RWPE2 (cell line): ENCODE measurements around the gene GHSR.

Experiments used
- ATAC-seq: fragments of 200-7000 bp; cut with Tn5 transposase; 3 replicates; pipeline ENCODE4 v1.9.1; 2021; ENCODE audit warnings: low read depth
- DNase-seq: peaks from one replicate; pipeline ENCODE4 v3.0.0-alpha.2; 2020; ENCODE audit warnings: low spot score
- H3K27ac ChIP-seq: fragments of 450-650 bp; 2 replicates; pipeline ENCODE4 v1.5.1; 2017; ENCODE audit warnings: mild to moderate bottlenecking; ENCODE audit not compliant: poor library complexity, severe bottlenecking
- H3K27me3 ChIP-seq: fragments of 250-450 bp; sonication (Bioruptor Pico); 2 replicates; pipeline ENCODE4 v1.5.1; 2021; ENCODE audit warnings: mild to moderate bottlenecking, moderate library complexity; ENCODE audit not compliant: insufficient read depth, poor library complexity, severe bottlenecking
- H3K36me3 ChIP-seq: fragments of 250-450 bp; sonication (Bioruptor Pico); 2 replicates; pipeline ENCODE4 v1.5.1; 2020; ENCODE audit warnings: low read depth, mild to moderate bottlenecking, moderate library complexity
- H3K4me1 ChIP-seq: fragments of 250-450 bp; sonication (Bioruptor Pico); 2 replicates; pipeline ENCODE4 v1.5.1; 2021; ENCODE audit warnings: mild to moderate bottlenecking, moderate library complexity; ENCODE audit not compliant: insufficient read depth, poor library complexity, severe bottlenecking
- H3K4me3 ChIP-seq: fragments of 250-450 bp; sonication (Bioruptor Pico); 2 replicates; pipeline ENCODE4 v1.5.1; 2021; ENCODE audit warnings: mild to moderate bottlenecking, moderate library complexity; ENCODE audit not compliant: severe bottlenecking
- H3K9me3 ChIP-seq: fragments of 250-450 bp; sonication (Bioruptor Pico); 2 replicates; pipeline ENCODE4 v1.5.1; 2021; ENCODE audit warnings: mild to moderate bottlenecking, moderate library complexity; ENCODE audit not compliant: severe bottlenecking
- TF ChIP-seq, protein P1 (sequence below): fragments of 450-650 bp; IDR thresholded peaks from one replicate; pipeline ENCODE4 v1.5.1; 2017; ENCODE audit warnings: mild to moderate bottlenecking, moderate library complexity; ENCODE audit not compliant: poor library complexity, severe bottlenecking

The GHSR gene

DNA sequence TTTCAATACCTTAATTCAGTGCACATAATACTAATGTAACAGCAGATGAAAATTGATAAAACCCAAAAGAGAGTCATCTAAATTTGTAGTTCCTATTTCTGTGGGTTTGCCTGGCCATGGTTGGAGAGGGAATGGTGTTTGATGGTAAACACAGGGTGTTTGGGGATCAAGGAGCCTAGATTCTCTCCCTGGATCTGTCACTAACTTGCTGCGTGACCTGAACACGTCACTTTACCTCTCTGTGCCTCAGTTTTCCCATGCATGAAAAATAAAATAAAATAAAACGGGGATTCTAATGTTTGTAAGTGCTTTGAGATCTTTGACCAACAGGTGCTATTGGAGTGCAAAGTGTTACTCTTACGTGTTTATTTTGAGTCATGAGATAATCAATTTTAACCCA, 49.8 kb downstream of the GHSR start:
- no peak overlapping the region for H3K27ac ChIP-seq
- TF ChIP-seq, protein P1, sequence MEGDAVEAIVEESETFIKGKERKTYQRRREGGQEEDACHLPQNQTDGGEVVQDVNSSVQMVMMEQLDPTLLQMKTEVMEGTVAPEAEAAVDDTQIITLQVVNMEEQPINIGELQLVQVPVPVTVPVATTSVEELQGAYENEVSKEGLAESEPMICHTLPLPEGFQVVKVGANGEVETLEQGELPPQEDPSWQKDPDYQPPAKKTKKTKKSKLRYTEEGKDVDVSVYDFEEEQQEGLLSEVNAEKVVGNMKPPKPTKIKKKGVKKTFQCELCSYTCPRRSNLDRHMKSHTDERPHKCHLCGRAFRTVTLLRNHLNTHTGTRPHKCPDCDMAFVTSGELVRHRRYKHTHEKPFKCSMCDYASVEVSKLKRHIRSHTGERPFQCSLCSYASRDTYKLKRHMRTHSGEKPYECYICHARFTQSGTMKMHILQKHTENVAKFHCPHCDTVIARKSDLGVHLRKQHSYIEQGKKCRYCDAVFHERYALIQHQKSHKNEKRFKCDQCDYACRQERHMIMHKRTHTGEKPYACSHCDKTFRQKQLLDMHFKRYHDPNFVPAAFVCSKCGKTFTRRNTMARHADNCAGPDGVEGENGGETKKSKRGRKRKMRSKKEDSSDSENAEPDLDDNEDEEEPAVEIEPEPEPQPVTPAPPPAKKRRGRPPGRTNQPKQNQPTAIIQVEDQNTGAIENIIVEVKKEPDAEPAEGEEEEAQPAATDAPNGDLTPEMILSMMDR = no peak
- no peaks in the 10 kb centered on the region for H3K4me1 ChIP-seq
- ATAC-seq (no peak), DNase-seq (no peak)
- no peaks in the 10 kb centered on the region for H3K27me3 ChIP-seq
- H3K9me3 ChIP-seq = no peaks in the 10 kb centered on the region
- H3K4me3 ChIP-seq = no peak overlapping the region
- peaks cover 62% of the 10 kb centered on the region for H3K36me3 ChIP-seq

DNA sequence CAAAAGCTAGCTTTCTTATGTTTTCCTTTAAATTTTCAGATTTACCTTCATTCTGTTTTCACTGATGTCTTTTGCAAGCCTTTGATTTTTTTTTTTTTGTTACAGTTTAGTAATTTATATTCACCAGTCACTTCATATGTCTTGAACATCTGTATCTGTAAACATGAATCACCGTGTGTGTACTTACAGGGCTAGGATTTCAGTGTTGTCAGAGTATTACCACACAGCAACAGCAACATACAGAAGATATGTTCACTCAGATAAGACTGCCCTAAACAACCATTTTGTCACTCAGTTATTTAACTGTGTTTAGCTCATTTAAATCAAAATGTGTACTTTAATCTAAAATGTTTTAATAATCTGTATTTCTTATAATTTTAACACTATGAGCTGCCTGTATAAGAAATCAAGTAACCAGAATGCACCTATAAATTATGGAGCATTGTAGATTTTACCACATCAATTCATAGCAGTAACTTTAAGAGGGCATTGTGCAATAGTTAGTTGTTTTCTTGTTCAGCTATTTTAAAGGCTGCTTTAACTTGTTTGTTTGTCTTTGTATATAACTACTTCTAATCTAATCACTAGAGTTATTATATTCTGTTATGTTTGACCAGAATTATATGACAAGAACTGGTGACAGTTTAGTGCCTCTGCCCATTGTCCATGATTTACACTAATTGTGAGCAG, 50.4 kb downstream of the GHSR start:
- no peak overlapping the region for H3K27ac ChIP-seq
- peaks cover 68% of the 10 kb centered on the region for H3K36me3 ChIP-seq
- DNase-seq (no peak), ATAC-seq (peak; percentile 60; the same call in 2 of the 3 replicates)
- H3K9me3 ChIP-seq = no peaks in the 10 kb centered on the region
- no peak overlapping the region for H3K4me3 ChIP-seq
- no peaks in the 10 kb centered on the region for H3K4me1 ChIP-seq
- TF ChIP-seq, protein P1 = no peak
- H3K27me3 ChIP-seq = no peaks in the 10 kb centered on the region

DNA sequence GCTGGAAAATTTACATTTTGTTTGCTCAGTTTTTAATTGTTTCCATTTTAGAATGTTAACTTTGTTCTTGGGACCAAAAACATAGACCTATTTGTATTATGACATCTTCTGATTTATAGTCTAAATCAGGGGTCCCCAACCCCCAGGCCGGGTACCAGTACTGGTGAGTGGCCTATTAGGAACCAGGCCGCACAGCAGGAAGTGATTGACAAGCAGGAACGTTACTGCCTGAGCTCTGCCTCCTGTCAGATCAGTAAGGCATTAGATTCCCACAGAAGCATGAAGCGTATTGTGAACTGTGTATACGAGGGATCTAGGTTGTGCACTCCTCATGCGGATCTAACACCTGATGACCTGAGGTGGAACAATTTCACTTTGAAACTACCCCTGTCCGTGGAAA, 51.9 kb downstream of the GHSR start:
- TF ChIP-seq, protein P1 = no peak
- H3K27ac ChIP-seq = no peak overlapping the region
- ATAC-seq = no peak
- H3K36me3 ChIP-seq = peaks cover 68% of the 10 kb centered on the region
- H3K4me3 ChIP-seq = no peak overlapping the region
- H3K4me1 ChIP-seq = no peaks in the 10 kb centered on the region
- no peaks in the 10 kb centered on the region for H3K9me3 ChIP-seq
- no peaks in the 10 kb centered on the region for H3K27me3 ChIP-seq
- DNase-seq = no peak

DNA sequence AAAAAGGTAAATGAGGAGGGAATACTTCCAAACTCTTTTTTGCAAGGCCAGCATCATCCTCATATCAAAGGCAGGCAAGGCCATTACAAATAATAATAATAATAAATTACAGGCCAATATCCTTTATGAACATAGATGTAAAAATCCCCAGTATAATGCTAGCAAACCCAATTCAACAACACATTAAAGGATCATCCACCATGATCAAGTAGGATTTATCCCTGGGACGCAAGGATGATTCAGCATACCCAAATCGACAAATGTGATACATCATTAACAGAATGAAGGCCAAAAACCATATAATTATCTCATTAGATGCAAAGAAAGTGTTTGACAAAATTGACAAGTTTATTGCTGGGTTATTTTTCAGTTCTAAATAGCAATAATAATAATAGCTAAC, 53.6 kb downstream of the GHSR start:
- no peak overlapping the region for H3K4me3 ChIP-seq
- H3K9me3 ChIP-seq = no peaks in the 10 kb centered on the region
- H3K4me1 ChIP-seq = no peaks in the 10 kb centered on the region
- no peaks in the 10 kb centered on the region for H3K27me3 ChIP-seq
- DNase-seq (no peak), ATAC-seq (no peak)
- H3K36me3 ChIP-seq = peaks cover 62% of the 10 kb centered on the region
- H3K27ac ChIP-seq = no peak overlapping the region
- TF ChIP-seq, protein P1 = no peak
